IPS-NIHi7 (cell line): ENCODE measurements around the gene NEK7.
"Not testable (repeated sequence)": the region's sequence is repeated elsewhere in the genome, so short reads cannot be mapped to it uniquely, and the experiment has no call there.

ENCODE experiments used
- DNase-seq: peaks from one replicate; pipeline ENCODE4 v3.0.0; 2012; ENCODE audit warnings: mixed read lengths; ENCODE audit errors: extremely low spot score

The NEK7 gene

DNA sequence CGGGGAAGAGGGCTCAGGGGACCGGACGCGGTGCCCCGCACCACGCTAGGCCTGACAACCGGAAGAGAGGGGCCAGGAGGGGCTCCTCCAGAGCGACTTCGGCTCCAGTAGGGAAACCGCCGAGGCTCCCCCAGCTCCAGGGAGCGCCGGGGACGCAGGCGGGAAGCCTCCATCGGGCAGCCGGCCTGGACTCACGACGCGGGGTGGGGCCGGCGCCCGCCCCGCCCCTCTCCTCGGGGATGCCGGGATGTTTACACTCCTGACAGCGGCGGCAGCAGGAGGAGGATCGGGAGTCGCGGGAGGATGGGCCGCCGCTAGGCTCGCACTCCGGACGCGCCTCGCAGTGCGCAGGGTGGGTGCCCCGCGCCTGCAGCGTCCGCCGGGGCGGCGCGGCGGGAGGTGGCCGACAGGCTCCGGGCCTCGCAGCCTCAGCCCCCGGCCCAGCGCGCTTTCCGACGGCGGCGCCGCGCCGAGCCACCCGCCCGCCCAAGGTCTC lies at the start of gene NEK7:
TSS of gene NEK7 (plus strand) at position 254 of the 496 bp plus-strand sequence. CDS start 75,583 bp downstream, outside the sequence.
- DNase-seq: peak; percentile 79

DNA sequence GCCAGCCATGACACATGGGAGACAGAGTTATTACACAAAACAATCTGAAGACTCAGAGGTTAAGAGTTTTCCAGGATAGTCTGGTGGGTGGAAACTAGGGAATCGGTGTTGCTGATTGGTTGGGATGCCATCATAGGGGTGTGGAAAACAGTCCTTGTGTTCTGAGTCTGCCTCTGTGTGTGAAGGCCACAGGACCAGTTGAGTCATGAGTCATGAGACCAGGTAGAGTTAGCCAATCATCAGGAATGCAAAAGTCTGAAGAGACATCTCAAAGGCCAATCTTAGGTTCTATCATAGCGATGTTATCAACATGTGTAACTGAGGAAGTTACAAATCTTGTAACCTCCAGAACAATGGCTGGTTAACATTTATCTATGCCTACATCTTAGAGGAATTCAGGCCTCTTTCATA lies 49.7 kb upstream of the NEK7 start:
- no peak for DNase-seq

GRCh38 chr1:198108636-198109370 lies 48.0 kb upstream of the NEK7 start:
- no peak for DNase-seq

- DNase-seq: no peak
Measured at GRCh38 chr1:198109371-198109715, 47.5 kb upstream of the NEK7 start.

GRCh38 chr1:198113342-198113750 lies 43.5 kb upstream of the NEK7 start:
- DNase-seq: no peak

- DNase-seq: no peak
Measured at GRCh38 chr1:198116069-198116468, 40.7 kb upstream of the NEK7 start.

DNA sequence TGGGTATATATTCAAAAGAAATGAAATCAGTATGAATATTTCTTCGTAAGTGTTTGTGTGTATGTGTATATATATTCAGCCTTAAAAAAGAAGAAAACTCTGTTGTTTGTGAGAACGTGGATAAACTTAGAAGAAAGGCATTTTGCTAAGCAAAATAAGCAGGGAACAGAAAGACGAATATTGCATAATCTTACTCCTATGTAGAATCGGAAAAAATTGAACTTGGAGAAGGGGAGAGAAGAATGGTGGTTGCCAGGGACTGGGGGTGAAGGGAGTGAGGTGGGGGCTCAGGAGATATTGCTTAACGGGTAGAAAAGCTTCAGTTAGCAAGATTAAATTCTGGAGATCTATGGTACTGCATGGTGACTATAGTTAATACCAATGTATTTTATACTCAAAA lies 40.3 kb upstream of the NEK7 start:
- no peak for DNase-seq

DNA sequence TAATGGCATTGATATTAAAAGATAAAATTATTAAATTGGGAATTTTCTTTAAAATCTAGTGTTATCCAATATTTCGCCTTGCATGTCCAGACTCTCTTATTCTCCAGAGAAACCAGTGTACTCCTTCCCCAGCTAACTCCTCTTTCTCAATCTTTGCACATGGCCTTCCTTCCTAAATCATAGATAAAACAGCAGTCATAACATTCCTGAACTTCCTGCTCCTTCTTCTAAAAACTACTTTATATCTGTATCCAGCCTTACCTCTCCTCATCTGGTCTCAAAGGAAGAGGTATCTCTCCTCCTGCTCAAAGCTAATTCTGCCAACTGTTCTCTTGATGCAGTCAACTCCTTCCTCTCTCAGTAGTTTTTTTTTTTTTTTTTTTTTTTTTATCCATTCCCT lies 39.5 kb upstream of the NEK7 start:
- no peak for DNase-seq

GRCh38 chr1:198118134-198118533 lies 38.7 kb upstream of the NEK7 start:
- no peak for DNase-seq

GRCh38 chr1:198119906-198120305 lies 36.9 kb upstream of the NEK7 start:
- DNase-seq: no peak

GRCh38 chr1:198121056-198121826 lies 35.6 kb upstream of the NEK7 start:
- DNase-seq: no peak

GRCh38 chr1:198122693-198123092 lies 34.1 kb upstream of the NEK7 start:
- no peak for DNase-seq

DNA sequence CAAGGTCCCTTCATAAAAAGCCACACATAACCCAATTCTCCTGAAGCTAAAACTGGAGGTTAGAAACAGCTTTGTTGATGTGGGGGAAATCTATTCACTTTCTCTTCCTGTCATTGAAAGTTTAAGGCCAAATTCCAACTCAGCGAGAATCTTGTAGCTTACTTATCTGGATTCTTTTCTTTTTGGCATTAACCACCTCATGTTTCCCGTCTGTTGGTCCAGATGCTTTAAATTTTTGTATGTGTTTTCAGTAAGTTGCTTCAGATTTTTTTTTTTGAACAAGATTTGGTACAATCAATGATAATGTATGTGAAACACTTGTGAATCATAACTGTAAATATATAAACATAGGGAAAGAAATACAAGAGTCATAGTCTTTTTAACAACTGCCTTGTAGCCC lies 33.7 kb upstream of the NEK7 start:
- no peak for DNase-seq

GRCh38 chr1:198124673-198125072 lies 32.1 kb upstream of the NEK7 start:
- DNase-seq: no peak

DNA sequence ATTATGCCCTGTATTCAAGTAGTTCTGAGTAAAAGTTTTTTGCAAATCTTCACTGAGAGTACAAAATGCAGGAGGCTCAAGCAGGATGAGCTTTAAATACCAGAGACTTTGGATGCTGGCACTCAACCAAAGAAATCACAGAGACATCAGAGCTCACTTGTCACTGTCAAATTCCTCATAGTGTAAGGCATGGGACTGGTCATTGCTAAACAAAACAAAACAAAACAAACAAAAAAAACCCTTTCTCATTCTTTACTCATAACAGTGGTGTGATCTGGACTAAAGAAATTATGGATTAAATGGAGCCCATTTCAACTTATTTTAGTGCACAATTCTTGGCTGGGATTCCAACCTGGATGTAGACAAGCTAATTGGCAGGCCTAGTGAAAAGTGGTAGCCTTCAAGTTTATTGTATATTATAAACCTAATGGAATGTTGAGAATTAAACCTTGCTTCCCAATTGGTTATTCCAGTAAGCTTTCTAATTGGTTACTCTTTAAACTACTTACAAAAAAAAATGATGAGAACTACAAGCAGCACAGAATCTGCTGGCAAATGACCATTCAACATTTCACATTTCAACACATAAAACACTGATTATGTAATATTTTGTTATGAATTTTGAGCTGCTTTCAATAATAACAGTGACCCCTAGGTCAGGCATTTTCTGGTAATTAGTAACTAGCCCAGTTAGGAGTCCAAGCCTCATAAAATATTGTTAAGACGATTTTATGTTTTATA lies 30.6 kb upstream of the NEK7 start:
- no peak for DNase-seq

DNA sequence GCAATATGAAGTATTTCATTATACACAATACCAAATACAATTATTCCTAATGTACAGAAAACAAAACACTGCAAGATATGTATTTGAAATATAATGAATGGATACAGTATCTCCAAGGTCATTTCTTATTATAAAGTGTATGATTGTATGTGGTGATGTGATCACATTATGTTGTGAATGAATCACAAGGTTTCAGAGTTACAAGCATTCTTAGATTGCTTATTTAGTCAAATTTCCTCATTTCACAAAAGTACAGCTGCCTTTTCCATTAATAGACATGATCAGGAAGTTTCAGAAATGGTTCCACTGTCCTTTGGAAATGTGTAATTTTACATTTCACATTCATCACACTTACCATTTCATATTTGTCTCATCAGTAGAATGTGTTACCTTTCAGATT lies 28.3 kb upstream of the NEK7 start:
- DNase-seq: no peak

- DNase-seq: not testable (repeated sequence)
Measured at GRCh38 chr1:198130053-198130452, 26.7 kb upstream of the NEK7 start.

- no peak for DNase-seq
Measured at GRCh38 chr1:198132060-198132781, 24.6 kb upstream of the NEK7 start.

- DNase-seq: no peak
Measured at GRCh38 chr1:198134252-198134651, 22.5 kb upstream of the NEK7 start.

GRCh38 chr1:198135366-198135765 lies 21.4 kb upstream of the NEK7 start:
- no peak for DNase-seq

GRCh38 chr1:198141668-198142351 lies 15.0 kb upstream of the NEK7 start:
- no peak for DNase-seq
